Rectal smooth muscle tissue (tissue), 1 donor: ENCODE results near the gene LILRA1.
"Not testable (repeated sequence)": the region's sequence is repeated elsewhere in the genome, so short reads cannot be mapped to it uniquely, and the experiment has no call there.

Experiments
- H3K27ac ChIP-seq: one replicate; pipeline ENCODE4 v1.7.0; 2013; ENCODE audit warnings: low read depth, low read length, inconsistent platforms
- H3K27me3 ChIP-seq: one replicate; pipeline ENCODE4 v1.7.0; 2013; ENCODE audit warnings: low read length; ENCODE audit not compliant: control insufficient read depth, insufficient read depth
- H3K36me3 ChIP-seq: one replicate; pipeline ENCODE4 v1.7.0; 2013; ENCODE audit warnings: low read length; ENCODE audit not compliant: control insufficient read depth, insufficient read depth
- H3K4me1 ChIP-seq: one replicate; pipeline ENCODE4 v1.7.0; 2013; ENCODE audit warnings: low read length; ENCODE audit not compliant: control insufficient read depth, insufficient read depth
- H3K4me3 ChIP-seq: one replicate; pipeline ENCODE4 v1.7.0; 2013; ENCODE audit warnings: low read length
- H3K9ac ChIP-seq: one replicate; pipeline ENCODE4 v1.7.0; 2013; ENCODE audit warnings: low read length

LILRA1 gene

GRCh38 chr19:54570316-54570715, 23.1 kb upstream of the LILRA1 start:
- Histone ChIP-seq H3K9ac (no peak overlapping the region), H3K27ac (no peak overlapping the region), H3K4me1 (no peaks in the 10 kb centered on the region), H3K4me3 (no peak overlapping the region), H3K36me3 (no peaks in the 10 kb centered on the region), H3K27me3 (no peaks in the 10 kb centered on the region)

GRCh38 chr19:54571715-54572615, 21.5 kb upstream of the LILRA1 start:
- not testable (repeated sequence) for H3K4me3 ChIP-seq, H3K4me1 ChIP-seq, H3K27ac ChIP-seq, H3K9ac ChIP-seq, H3K27me3 ChIP-seq, H3K36me3 ChIP-seq

- Histone ChIP-seq H3K27ac (no peak overlapping the region), H3K4me1 (no peaks in the 10 kb centered on the region), H3K9ac (no peak overlapping the region), H3K4me3 (no peak overlapping the region), H3K27me3 (no peaks in the 10 kb centered on the region), H3K36me3 (no peaks in the 10 kb centered on the region)
Observed at GRCh38 chr19:54572696-54573311, 20.6 kb upstream of the LILRA1 start.

- no peak within 1 kb of the TSS for H3K9ac ChIP-seq
- no peaks in the 10 kb centered on the region for H3K4me1 ChIP-seq
- H3K27me3 ChIP-seq: no peaks in the 10 kb centered on the region
- no peaks in the 10 kb centered on the region for H3K36me3 ChIP-seq
- no peak within 1 kb of the TSS for H3K27ac ChIP-seq
- no peak within 1 kb of the TSS for H3K4me3 ChIP-seq
Observed at GRCh38 chr19:54573330-54573872, 20.0 kb upstream of the LILRA1 start, which contains the start of gene LILRA2. TSS of gene LILRA2 (plus strand) at chr19:54573790. CDS start at chr19:54573879, 89 bp downstream.

GRCh38 chr19:54574051-54574450, 19.4 kb upstream of the LILRA1 start:
- Histone ChIP-seq H3K27ac (no peak overlapping the region), H3K9ac (no peak overlapping the region), H3K4me3 (no peak overlapping the region), H3K27me3 (no peaks in the 10 kb centered on the region), H3K4me1 (no peaks in the 10 kb centered on the region), H3K36me3 (no peaks in the 10 kb centered on the region)

- Histone ChIP-seq H3K27ac (no peak overlapping the region), H3K36me3 (no peaks in the 10 kb centered on the region), H3K4me3 (no peak overlapping the region), H3K27me3 (no peaks in the 10 kb centered on the region), H3K4me1 (no peaks in the 10 kb centered on the region), H3K9ac (no peak overlapping the region)
Observed at GRCh38 chr19:54574527-54575056, 18.8 kb upstream of the LILRA1 start.

GRCh38 chr19:54575205-54575604, 18.2 kb upstream of the LILRA1 start:
- H3K27ac ChIP-seq, H3K4me1 ChIP-seq, H3K9ac ChIP-seq, H3K27me3 ChIP-seq, H3K36me3 ChIP-seq, H3K4me3 ChIP-seq: not testable (repeated sequence)

GRCh38 chr19:54576411-54576976, 16.9 kb upstream of the LILRA1 start:
- H3K9ac ChIP-seq: no peak overlapping the region
- H3K27me3 ChIP-seq: no peaks in the 10 kb centered on the region
- no peak overlapping the region for H3K4me3 ChIP-seq
- no peak overlapping the region for H3K27ac ChIP-seq
- no peaks in the 10 kb centered on the region for H3K36me3 ChIP-seq
- no peaks in the 10 kb centered on the region for H3K4me1 ChIP-seq

- no peaks in the 10 kb centered on the region for H3K4me1 ChIP-seq
- H3K27me3 ChIP-seq: no peaks in the 10 kb centered on the region
- no peak overlapping the region for H3K4me3 ChIP-seq
- no peak overlapping the region for H3K27ac ChIP-seq
- H3K36me3 ChIP-seq: no peaks in the 10 kb centered on the region
- no peak overlapping the region for H3K9ac ChIP-seq
Observed at GRCh38 chr19:54577334-54577733, 16.1 kb upstream of the LILRA1 start.

GRCh38 chr19:54578268-54578667, 15.2 kb upstream of the LILRA1 start:
- not testable (repeated sequence) for H3K36me3 ChIP-seq, H3K9ac ChIP-seq, H3K27me3 ChIP-seq, H3K27ac ChIP-seq, H3K4me1 ChIP-seq, H3K4me3 ChIP-seq

GRCh38 chr19:54586397-54586796, 7.0 kb upstream of the LILRA1 start:
- Histone ChIP-seq H3K9ac (no peak overlapping the region), H3K4me3 (no peak overlapping the region), H3K4me1 (no peaks in the 10 kb centered on the region), H3K27me3 (no peaks in the 10 kb centered on the region), H3K27ac (no peak overlapping the region), H3K36me3 (no peaks in the 10 kb centered on the region)

- no peaks in the 10 kb centered on the region for H3K27me3 ChIP-seq
- H3K36me3 ChIP-seq: no peaks in the 10 kb centered on the region
- H3K27ac ChIP-seq: no peak overlapping the region
- H3K4me1 ChIP-seq: no peaks in the 10 kb centered on the region
- H3K9ac ChIP-seq: no peak overlapping the region
- H3K4me3 ChIP-seq: no peak overlapping the region
Observed at GRCh38 chr19:54587026-54587425, 6.4 kb upstream of the LILRA1 start.
